ENCODE measurements around the gene RPLP1.

DNA sequence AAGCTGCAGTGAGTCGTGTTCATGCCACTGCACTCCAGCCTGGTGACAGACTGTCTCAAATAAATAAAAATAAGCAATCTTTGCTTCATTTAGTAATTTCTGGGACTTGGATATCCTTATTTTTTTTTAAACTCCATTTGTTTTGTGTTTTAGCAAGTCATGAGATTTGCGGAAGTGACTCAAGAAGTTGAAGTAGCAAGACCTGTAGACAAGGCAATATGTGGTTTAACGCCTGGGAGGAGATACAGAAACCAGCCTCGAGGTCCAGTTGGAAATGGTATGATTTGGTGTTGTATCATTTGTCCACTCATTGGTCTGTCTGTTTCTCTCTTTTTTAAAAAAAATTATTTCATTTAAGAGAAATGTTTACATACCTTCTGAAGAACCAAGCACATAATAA is 16.6 kb upstream of the RPLP1 start:
- TF ChIP-seq, protein P1, sequence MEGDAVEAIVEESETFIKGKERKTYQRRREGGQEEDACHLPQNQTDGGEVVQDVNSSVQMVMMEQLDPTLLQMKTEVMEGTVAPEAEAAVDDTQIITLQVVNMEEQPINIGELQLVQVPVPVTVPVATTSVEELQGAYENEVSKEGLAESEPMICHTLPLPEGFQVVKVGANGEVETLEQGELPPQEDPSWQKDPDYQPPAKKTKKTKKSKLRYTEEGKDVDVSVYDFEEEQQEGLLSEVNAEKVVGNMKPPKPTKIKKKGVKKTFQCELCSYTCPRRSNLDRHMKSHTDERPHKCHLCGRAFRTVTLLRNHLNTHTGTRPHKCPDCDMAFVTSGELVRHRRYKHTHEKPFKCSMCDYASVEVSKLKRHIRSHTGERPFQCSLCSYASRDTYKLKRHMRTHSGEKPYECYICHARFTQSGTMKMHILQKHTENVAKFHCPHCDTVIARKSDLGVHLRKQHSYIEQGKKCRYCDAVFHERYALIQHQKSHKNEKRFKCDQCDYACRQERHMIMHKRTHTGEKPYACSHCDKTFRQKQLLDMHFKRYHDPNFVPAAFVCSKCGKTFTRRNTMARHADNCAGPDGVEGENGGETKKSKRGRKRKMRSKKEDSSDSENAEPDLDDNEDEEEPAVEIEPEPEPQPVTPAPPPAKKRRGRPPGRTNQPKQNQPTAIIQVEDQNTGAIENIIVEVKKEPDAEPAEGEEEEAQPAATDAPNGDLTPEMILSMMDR (IDR thresholded peaks at IDR 0.05) = no peak
- no peak for TF ChIP-seq POLR2A (IDR thresholded peaks at IDR 0.05)
